ENCODE data around the gene MAN2B2. TPM values are rescaled to one million over a fixed set of nuclear protein-coding genes. Genes with fewer than 3 reads are reported as not detected.
"Not testable (repeated sequence)": the region's sequence is repeated elsewhere in the genome, so short reads cannot be mapped to it uniquely, and the experiment has no call there.

The MAN2B2 gene
- total RNA-seq, 4 donors from 2014 or later: 14.1 to 33.7 (median 27.0) TPM

- no peak for TF ChIP-seq POLR2A (IDR thresholded peaks at IDR 0.05)
- TF ChIP-seq CTCF (IDR thresholded peaks at IDR 0.05): no peak
- intact Hi-C loops (cut with DNase I; ENCODE audit: low total_unique reads): no loop called here
- no peak overlapping the region for H3K4me3 ChIP-seq (ENCODE audit: low read depth, poor library complexity, severe bottlenecking)
- WGBS, 2 donors: 23 to 50% methylated on average over 1 of the region's 1 CpG
- DNase-seq (ENCODE audit: low spot score in 2 of 2): no peak
These were observed 96.7 kb downstream of the MAN2B2 start for GRCh38 chr4:6671648-6672047.

DNA sequence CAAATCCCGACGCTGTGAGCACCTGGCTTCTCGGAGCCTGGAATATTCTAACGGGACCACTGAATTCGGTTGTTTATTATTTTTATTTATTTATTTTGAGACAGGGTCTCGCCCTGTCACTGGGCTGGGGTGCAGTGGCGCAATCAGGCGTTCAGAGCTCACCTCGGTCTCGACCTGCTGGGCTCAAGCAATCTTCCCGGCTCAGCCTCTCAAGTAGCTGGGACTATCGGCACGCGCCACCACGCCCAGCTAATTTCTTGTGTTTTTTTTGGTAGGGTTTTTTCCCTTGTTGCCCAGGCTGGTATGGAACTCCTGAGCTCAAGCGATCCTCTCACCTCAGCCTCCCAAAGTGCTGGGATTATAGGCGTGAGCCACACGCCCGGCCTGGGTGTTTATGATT, 97.1 kb downstream of the MAN2B2 start:
- TF ChIP-seq CTCF (IDR thresholded peaks at IDR 0.05) (no peak), POLR2A (IDR thresholded peaks at IDR 0.05) (no peak)
- no peak for DNase-seq (ENCODE audit: low spot score in 2 of 2)
- WGBS, 2 donors: 93 to 96% methylated on average over 19 of the region's 19 CpGs
- no peak overlapping the region for H3K4me3 ChIP-seq (ENCODE audit: low read depth, poor library complexity, severe bottlenecking)
- intact Hi-C loops (cut with DNase I; ENCODE audit: low total_unique reads): no loop called here

GRCh38 chr4:6672541-6673190, 97.7 kb downstream of the MAN2B2 start:
- intact Hi-C loops (cut with DNase I; ENCODE audit: low total_unique reads); DNase-seq (ENCODE audit: low spot score in 2 of 2); H3K4me3 ChIP-seq (ENCODE audit: low read depth, poor library complexity, severe bottlenecking): not testable (repeated sequence)
- 94 to 97% methylated on average over 20 to 29 of the region's 34 CpGs for WGBS, 2 donors

Other genes with a start within 250 kb of the MAN2B2 start
- 10 to 100 TPM; 50.7 to 81.3 (median 62.0) TPM for gene PPP2R2C, start 102.6 kb upstream of the MAN2B2 start, total RNA-seq
- gene MRFAP1, start 65.5 kb downstream of the MAN2B2 start, total RNA-seq: 100 to 1,000 TPM; 136 to 234 (median 170) TPM
- gene S100P, start 118.7 kb downstream of the MAN2B2 start, total RNA-seq: 10 to 100 TPM in 3 of 4 donors, 1 to 10 TPM in 1; 5.3 to 43.7 (median 15.7) TPM
- 10 to 100 TPM; 52.8 to 73.8 (median 69.1) TPM for gene MRFAP1L1, start 134.7 kb downstream of the MAN2B2 start, total RNA-seq
- 10 to 100 TPM; 17.9 to 24.3 (median 22.8) TPM for gene BLOC1S4, start 141.0 kb downstream of the MAN2B2 start, total RNA-seq
- 10 to 100 TPM; 19.2 to 52.1 (median 24.6) TPM for gene KIAA0232, start 207.5 kb downstream of the MAN2B2 start, total RNA-seq

Data from lower leg skin (tissue), 4 donors.